Upper lobe of right lung (tissue), 1 donor: Measurements from ENCODE around the gene RASAL2. TPM values are rescaled to one million over a fixed set of nuclear protein-coding genes. Genes with fewer than 3 reads are reported as not detected.

ENCODE experiments used
- ATAC-seq: fragments of 200-7000 bp; cut with Tn5 transposase; one replicate; pipeline ENCODE4 v1.9.1; 2020; ENCODE audit warnings: mild to moderate bottlenecking, moderate library complexity
- DNase-seq: peaks from one replicate; pipeline ENCODE4 v3.0.0-alpha.2; 2020
- H3K27ac ChIP-seq: fragments of 200-600 bp; one replicate; pipeline ENCODE4 v1.8.0; 2022
- H3K27me3 ChIP-seq: fragments of 200-600 bp; one replicate; pipeline ENCODE4 v1.8.0; 2022; ENCODE audit warnings: mild to moderate bottlenecking
- H3K36me3 ChIP-seq: fragments of 200-600 bp; one replicate; pipeline ENCODE4 v1.8.0; 2022
- H3K4me1 ChIP-seq: fragments of 200-600 bp; one replicate; pipeline ENCODE4 v1.8.0; 2022
- H3K4me3 ChIP-seq: fragments of 200-600 bp; one replicate; pipeline ENCODE4 v1.8.0; 2022; ENCODE audit warnings: mild to moderate bottlenecking
- H3K9me3 ChIP-seq: fragments of 200-600 bp; one replicate; pipeline ENCODE4 v1.8.0; 2022
- CTCF ChIP-seq: fragments of 200-600 bp; IDR thresholded peaks from one replicate; pipeline ENCODE4 v1.8.0; 2022; ENCODE audit warnings: antibody characterized with exemption
- intact Hi-C: fragments of 100-400 bp; cut with DNase I; formaldehyde crosslinking; loops from one replicate; pipeline ENCODE4 v1.11.0; 2022
- total RNA-seq: library from RNA; stranded (reverse); fragmentation: NEBNext Ultra II Directional; extraction: Animal tissue kit (Norgen Biotek cat#: 25700); gene quantifications from one replicate; pipeline ENCODE4 v1.2.1, GENCODE V29; 2021
- donor health status: DM: no; HTN: yes; CAD: no; lungs with severe emphysema.

RASAL2 gene
- total RNA-seq, 1 donor from 2014 or later: 39.4 TPM

- DNase-seq: no peak
- TF ChIP-seq CTCF: no peak
- Histone ChIP-seq H3K27ac (no peak overlapping the region), H3K36me3 (no peaks in the 10 kb centered on the region), H3K4me1 (no peaks in the 10 kb centered on the region), H3K4me3 (no peak overlapping the region), H3K27me3 (no peaks in the 10 kb centered on the region), H3K9me3 (no peaks in the 10 kb centered on the region)
- ATAC-seq: no peak
- intact Hi-C loops: no loop called here
Measured at GRCh38 chr1:178294654-178295053, 200.8 kb downstream of the RASAL2 start.

DNA sequence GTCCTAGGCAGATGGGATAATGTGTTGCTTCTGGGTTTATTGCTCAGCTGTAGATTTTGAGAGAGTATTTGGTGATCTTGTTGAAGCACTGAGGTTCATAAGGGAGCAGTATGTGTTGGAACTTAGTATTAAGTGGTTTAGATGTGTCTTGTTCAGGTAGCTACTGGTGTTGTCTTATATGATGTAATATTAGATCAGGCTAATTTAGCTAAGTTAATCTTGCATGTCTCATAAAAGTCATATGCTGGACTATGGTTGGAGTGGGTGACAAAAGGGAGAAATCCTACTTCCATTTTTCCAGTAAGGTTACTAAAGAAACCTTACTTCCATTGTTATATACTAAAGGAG, 206.4 kb downstream of the RASAL2 start:
- TF ChIP-seq CTCF: no peak

GRCh38 chr1:178301141-178301540, 207.2 kb downstream of the RASAL2 start:
- Histone ChIP-seq H3K27ac (no peak overlapping the region), H3K27me3 (no peaks in the 10 kb centered on the region), H3K36me3 (no peaks in the 10 kb centered on the region), H3K4me3 (no peak overlapping the region), H3K9me3 (no peaks in the 10 kb centered on the region), H3K4me1 (no peaks in the 10 kb centered on the region)
- intact Hi-C loops: no loop called here
- TF ChIP-seq CTCF: no peak
- DNase-seq (no peak), ATAC-seq (no peak)

More for the DNA sequence above, 206.4 kb downstream of the RASAL2 start:
- Histone ChIP-seq H3K27ac (no peak overlapping the region), H3K4me1 (no peaks in the 10 kb centered on the region), H3K9me3 (no peaks in the 10 kb centered on the region), H3K27me3 (no peaks in the 10 kb centered on the region), H3K36me3 (no peaks in the 10 kb centered on the region), H3K4me3 (no peak overlapping the region)
- no peak for DNase-seq
- ATAC-seq: no peak
- intact Hi-C loops: no loop called here

GRCh38 chr1:178307264-178307663, 213.4 kb downstream of the RASAL2 start:
- Histone ChIP-seq H3K9me3 (no peaks in the 10 kb centered on the region), H3K4me1 (peaks cover 2% of the 10 kb centered on the region), H3K36me3 (no peaks in the 10 kb centered on the region), H3K4me3 (no peak overlapping the region), H3K27ac (no peak overlapping the region), H3K27me3 (no peaks in the 10 kb centered on the region)
- intact Hi-C loops: no loop called here
- no peak for DNase-seq
- no peak for ATAC-seq
- TF ChIP-seq CTCF: no peak

DNA sequence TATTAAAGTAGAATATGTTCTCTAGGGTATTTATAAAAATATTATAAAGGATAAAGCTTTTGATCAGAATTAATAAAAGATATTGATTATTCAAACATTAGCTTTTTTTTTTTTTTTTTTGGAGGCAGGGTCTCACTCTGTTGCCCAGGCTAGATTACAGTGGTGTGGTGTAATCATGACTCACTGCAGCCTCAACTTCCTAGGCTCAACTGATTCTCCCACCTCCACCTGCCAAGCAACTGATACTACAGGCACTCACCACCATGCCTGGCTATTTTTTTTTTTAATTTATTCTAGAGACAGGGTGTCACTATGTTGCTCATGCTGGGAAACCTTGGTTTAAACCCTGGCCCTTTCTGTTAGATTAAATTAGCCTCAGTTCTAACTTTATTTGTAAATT, 214.5 kb downstream of the RASAL2 start:
- no peaks in the 10 kb centered on the region for H3K9me3 ChIP-seq
- intact Hi-C loops: no loop called here
- ATAC-seq: no peak
- H3K4me3 ChIP-seq: no peak overlapping the region
- DNase-seq: no peak
- peaks cover 2% of the 10 kb centered on the region for H3K4me1 ChIP-seq
- no peak for TF ChIP-seq CTCF
- H3K36me3 ChIP-seq: no peaks in the 10 kb centered on the region
- H3K27me3 ChIP-seq: no peaks in the 10 kb centered on the region
- H3K27ac ChIP-seq: no peak overlapping the region

DNA sequence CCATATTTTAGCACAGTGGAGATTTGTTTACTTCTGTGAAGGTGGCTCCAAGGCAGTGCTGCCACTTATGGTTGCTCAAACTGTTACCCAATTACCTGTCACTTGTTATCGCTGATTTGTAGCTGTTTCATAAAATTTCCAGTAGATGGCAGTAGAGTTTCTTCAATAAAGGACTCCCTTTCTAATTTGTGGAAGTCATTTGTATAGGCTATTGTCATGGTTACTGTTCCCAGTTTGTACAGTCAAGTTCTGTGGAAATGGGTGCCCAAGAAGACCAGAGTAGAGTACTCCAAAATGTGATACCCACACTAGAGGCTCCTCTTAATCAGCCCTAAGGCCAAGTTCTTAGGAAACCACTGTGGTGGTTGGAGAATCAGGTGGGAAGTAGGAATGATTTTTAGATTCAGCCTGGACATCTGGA, 216.8 kb downstream of the RASAL2 start:
- H3K27ac ChIP-seq: no peak overlapping the region
- intact Hi-C loops: no loop called here
- no peaks in the 10 kb centered on the region for H3K9me3 ChIP-seq
- H3K4me1 ChIP-seq: peaks cover 2% of the 10 kb centered on the region
- no peaks in the 10 kb centered on the region for H3K36me3 ChIP-seq
- no peak for DNase-seq
- no peaks in the 10 kb centered on the region for H3K27me3 ChIP-seq
- H3K4me3 ChIP-seq: no peak overlapping the region
- peak; percentile 79 for TF ChIP-seq CTCF
- ATAC-seq: peak; percentile 98
